HepG2 (cell line): ENCODE results near the gene TEKTIP1. TPM values are rescaled to one million over a fixed set of nuclear protein-coding genes. Genes with fewer than 3 reads are reported as not detected.

Source experiments
- CTCF ChIP-seq: sonication (generic); formaldehyde crosslinking; IDR thresholded peaks from 2 replicates; pipeline ENCODE4 v1.5.0; 2020; ENCODE audit warnings: mild to moderate bottlenecking, missing genetic modification reagents, moderate library complexity
- ESRRA ChIP-seq: sonication (generic); formaldehyde crosslinking; IDR thresholded peaks from 2 replicates; pipeline ENCODE4 v1.5.1; 2020; ENCODE audit warnings: mild to moderate bottlenecking, low read depth, missing genetic modification reagents
- HNRNPK ChIP-seq: fragments of 200-400 bp; formaldehyde crosslinking; IDR thresholded peaks from 2 replicates; pipeline ENCODE4 v1.6.1; 2018; ENCODE audit warnings: low read length, low read depth, moderate library complexity, mild to moderate bottlenecking; ENCODE audit not compliant: poor library complexity, severe bottlenecking
- HOXA3 ChIP-seq: sonication (generic); formaldehyde crosslinking; IDR thresholded peaks from 2 replicates; pipeline ENCODE4 v1.5.0; 2020; ENCODE audit warnings: missing genetic modification reagents
- KLF16 ChIP-seq, 2 experiments: sonication (generic) in 1 of 2; formaldehyde crosslinking in 1 of 2; IDR thresholded peaks; 2 replicates each; pipeline versions ENCODE4 v1.6.1 to v1.8.0; 2016 to 2023; ENCODE audit warnings: missing genetic modification reagents in 2 of 2, missing compliant biosample characterization in 1 of 2
- MED8 ChIP-seq: sonication (generic); formaldehyde crosslinking; IDR thresholded peaks from 2 replicates; pipeline ENCODE4 v1.8.1; 2023; ENCODE audit warnings: mild to moderate bottlenecking, missing genetic modification reagents; ENCODE audit not compliant: insufficient replicate concordance
- PATZ1 ChIP-seq: sonication (generic); formaldehyde crosslinking; IDR thresholded peaks from 2 replicates; pipeline ENCODE4 v1.4.0; 2020; ENCODE audit warnings: missing genetic modification reagents
- PHF5A ChIP-seq: IDR thresholded peaks from one replicate; pipeline ENCODE4 v1.6.1; 2018; ENCODE audit warnings: low read depth, missing genetic modification reagents; ENCODE audit not compliant: unreplicated experiment
- PREB ChIP-seq: sonication (generic); formaldehyde crosslinking; IDR thresholded peaks from 2 replicates; pipeline ENCODE4 v1.4.0; 2020; ENCODE audit warnings: missing genetic modification reagents
- RAD21 ChIP-seq: fragments of 450-650 bp; formaldehyde crosslinking; IDR thresholded peaks from 2 replicates; pipeline ENCODE4 v1.5.0; 2020; ENCODE audit warnings: mild to moderate bottlenecking
- SALL1 ChIP-seq: sonication (generic); formaldehyde crosslinking; IDR thresholded peaks from 2 replicates; pipeline ENCODE4 v1.8.0; 2022; ENCODE audit warnings: mild to moderate bottlenecking, missing genetic modification reagents
- TGIF2 ChIP-seq: IDR thresholded peaks from 2 replicates; pipeline ENCODE4 v1.6.1; 2016; ENCODE audit warnings: control low read depth, missing compliant biosample characterization
- ZBTB49 ChIP-seq: sonication (generic); formaldehyde crosslinking; IDR thresholded peaks from 2 replicates; pipeline ENCODE4 v1.4.0; 2020; ENCODE audit warnings: missing genetic modification reagents, borderline replicate concordance
- ZFP91 ChIP-seq: sonication (generic); formaldehyde crosslinking; IDR thresholded peaks from 2 replicates; pipeline ENCODE4 v1.9.0; 2022; ENCODE audit warnings: missing genetic modification reagents, mild to moderate bottlenecking, borderline replicate concordance
- ZNF263 ChIP-seq: sonication (generic); formaldehyde crosslinking; IDR thresholded peaks from 2 replicates; pipeline ENCODE4 v1.4.0; 2020; ENCODE audit warnings: missing genetic modification reagents
- ZNF335 ChIP-seq: sonication (generic); formaldehyde crosslinking; IDR thresholded peaks from 2 replicates; pipeline ENCODE4 v1.4.0; 2020; ENCODE audit warnings: missing genetic modification reagents
- ZNF724P ChIP-seq: sonication (generic); formaldehyde crosslinking; IDR thresholded peaks from 2 replicates; pipeline ENCODE4 v1.8.0; 2022; ENCODE audit warnings: missing genetic modification reagents, borderline replicate concordance
- ZNF788 ChIP-seq: sonication (generic); formaldehyde crosslinking; IDR thresholded peaks from 2 replicates; pipeline ENCODE4 v1.5.0; 2020; ENCODE audit warnings: mild to moderate bottlenecking, missing genetic modification reagents, borderline replicate concordance
- ZNF790 ChIP-seq: sonication (generic); formaldehyde crosslinking; IDR thresholded peaks from 2 replicates; pipeline ENCODE4 v1.8.0; 2022; ENCODE audit warnings: missing genetic modification reagents, mild to moderate bottlenecking, borderline replicate concordance
- polyA plus RNA-seq, 8 experiments: library from polyadenylated mRNA; depleted of rRNA in 3 of 8; stranded (reverse) in 7 of 8; unstranded in 1 of 8; fragments of >200 nt; fragmentation: Illumina TruSeq in 4 of 8; extraction: Trizol in 4 of 8; gene quantifications; 2 replicates each; pipeline versions ENCODE4 v1.2.1 to v1.2.3, GENCODE V29; 2011 to 2016; ENCODE audit warnings: low read depth in 4 of 8, missing spikeins in 1 of 8, mixed read lengths in 1 of 8; ENCODE audit not compliant: insufficient read depth in 1 of 8
- total RNA-seq, 5 experiments: library from RNA; depleted of rRNA; stranded (reverse); fragments of >200 nt; fragmentation: Illumina TruSeq; extraction: Trizol; gene quantifications; 2 replicates each; pipeline ENCODE4 v1.2.3, GENCODE V29; 2016; ENCODE audit warnings: low read depth in 1 of 5

Gene TEKTIP1
- total and polyA plus RNA-seq, 2 of the 13 experiments (the other 11 are each of a cell fraction or from before 2014, with no cell fraction given): not detected

GRCh38 chr19:3544742-3545668 is 6.0 kb downstream of the TEKTIP1 start (continued):
- TF ChIP-seq CTCF: peak; percentile 95
- no peak for TF ChIP-seq MED8
- no peak for TF ChIP-seq ESRRA (CRISPR knock-in tag)
- no peak for TF ChIP-seq PREB
- TF ChIP-seq ZNF724P: no peak
- TF ChIP-seq ZNF788 (CRISPR knock-in tag): peak; percentile 55; the same call in 1 of the 2 replicates
- no peak for TF ChIP-seq TGIF2 (CRISPR knock-in tag)
- TF ChIP-seq ZFP91 (CRISPR knock-in tag): peak; percentile 66; the same call in 1 of the 2 replicates
- TF ChIP-seq ZBTB49 (CRISPR knock-in tag): no peak
- peak; percentile 48 for TF ChIP-seq PHF5A (CRISPR knock-in tag)
- peak; percentile 86 for TF ChIP-seq ZNF263 (CRISPR knock-in tag)
- peak; percentile 52 for TF ChIP-seq PATZ1 (CRISPR knock-in tag)
- TF ChIP-seq ZNF790 (CRISPR knock-in tag): peak; percentile 56; the same call in 1 of the 2 replicates
- TF ChIP-seq RAD21 (CRISPR knock-in tag): peak; percentile 82
- TF ChIP-seq HOXA3 (CRISPR knock-in tag): peak; percentile 35; the same call in 1 of the 2 replicates
- peak; percentile 10; the same call in 1 of the 2 replicates for TF ChIP-seq SALL1 (CRISPR knock-in tag)
- peak; percentile 60; the same call in 1 of the 2 replicates for TF ChIP-seq ZNF335 (CRISPR knock-in tag)
- no peak for TF ChIP-seq KLF16 (CRISPR knock-in tag; IDR thresholded peaks at IDR 0.05)
- peak; percentile 32 for TF ChIP-seq HNRNPK
